Endodermal cell (in vitro differentiated cells): ENCODE data around the gene CDRT4. TPM values are rescaled to one million over a fixed set of nuclear protein-coding genes. Genes with fewer than 3 reads are reported as not detected.

ENCODE experiments used
- DNase-seq: peaks from one replicate; pipeline ENCODE4 v3.0.0-alpha.2; 2017
- H3K27ac ChIP-seq: 2 replicates; pipeline ENCODE4 v1.5.1; 2013; ENCODE audit warnings: mild to moderate bottlenecking, low read depth, low read length, moderate library complexity
- H3K27me3 ChIP-seq: 2 replicates; pipeline ENCODE4 v1.6.1; 2013; ENCODE audit warnings: mild to moderate bottlenecking, low read length, moderate library complexity; ENCODE audit not compliant: insufficient read depth, control insufficient read depth, poor library complexity, severe bottlenecking
- H3K36me3 ChIP-seq: 2 replicates; pipeline ENCODE4 v1.7.0; 2013; ENCODE audit warnings: mild to moderate bottlenecking, low read length, moderate library complexity; ENCODE audit not compliant: control insufficient read depth, insufficient read depth
- H3K4me1 ChIP-seq: one replicate; pipeline ENCODE4 v1.7.0; 2013; ENCODE audit warnings: low read length; ENCODE audit not compliant: control insufficient read depth, insufficient read depth
- H3K4me3 ChIP-seq: 2 replicates; pipeline ENCODE4 v1.5.1; 2013; ENCODE audit warnings: mild to moderate bottlenecking, low read length, moderate library complexity
- H3K9ac ChIP-seq: 2 replicates; pipeline ENCODE4 v1.6.1; 2013; ENCODE audit warnings: mild to moderate bottlenecking, low read length, moderate library complexity; ENCODE audit not compliant: poor library complexity, severe bottlenecking; ENCODE audit errors: extremely low read depth
- H3K9me3 ChIP-seq: 2 replicates; pipeline ENCODE4 v1.6.1; 2013; ENCODE audit warnings: mild to moderate bottlenecking, low read length, moderate library complexity; ENCODE audit not compliant: control insufficient read depth
- H3K27ac Mint-ChIP-seq: 2 replicates; pipeline ENCODE4 v1.8.0; 2020; ENCODE audit warnings: mixed read lengths
- H3K27me3 Mint-ChIP-seq: 2 replicates; pipeline ENCODE4 v1.8.0; 2021; ENCODE audit warnings: mild to moderate bottlenecking, mixed read lengths; ENCODE audit not compliant: insufficient read depth
- H3K36me3 Mint-ChIP-seq: 2 replicates; pipeline ENCODE4 v1.8.0; 2020; ENCODE audit warnings: low read depth, mixed read lengths
- H3K4me1 Mint-ChIP-seq: 2 replicates; pipeline ENCODE4 v1.8.0; 2020; ENCODE audit warnings: mixed read lengths
- H3K4me3 Mint-ChIP-seq: 2 replicates; pipeline ENCODE4 v1.8.0; 2020; ENCODE audit warnings: mild to moderate bottlenecking, moderate library complexity, mixed read lengths
- H3K9me3 Mint-ChIP-seq: 2 replicates; pipeline ENCODE4 v1.8.0; 2020; ENCODE audit warnings: mild to moderate bottlenecking, mixed read lengths
- WGBS, 2 experiments: methylation state at CpG; one replicate each; pipeline versions ENCODE4 v1.1.5 to v1.1.7; 2013; ENCODE audit warnings: missing lambda C conversion rate in 2 of 2, mixed read lengths in 1 of 2; ENCODE audit not compliant: insufficient coverage in 1 of 2, insufficient read length in 1 of 2; 5-methylcytosine and 5-hydroxymethylcytosine counted together
- total RNA-seq, 2 donors: library from RNA; stranded (reverse); fragmentation: NEBNext Ultra II Directional in 1 of 2; extraction: Animal tissue kit (Norgen Biotek cat#: 25700) in 1 of 2; gene quantifications; 2 replicates in 1 of 2; 3 replicates in 1 of 2; pipeline ENCODE4 v1.2.1, GENCODE V29; 2021
- TF ChIP-seq, protein P1 (sequence below): fragments of 200-600 bp; sonication (generic); conservative IDR thresholded peaks from 2 replicates; pipeline ENCODE4 v1.5.0; 2021; ENCODE audit warnings: antibody characterized with exemption, mild to moderate bottlenecking

CDRT4 gene
- total RNA-seq, 2 donors from 2014 or later = 16.4 to 39.7 TPM

DNA sequence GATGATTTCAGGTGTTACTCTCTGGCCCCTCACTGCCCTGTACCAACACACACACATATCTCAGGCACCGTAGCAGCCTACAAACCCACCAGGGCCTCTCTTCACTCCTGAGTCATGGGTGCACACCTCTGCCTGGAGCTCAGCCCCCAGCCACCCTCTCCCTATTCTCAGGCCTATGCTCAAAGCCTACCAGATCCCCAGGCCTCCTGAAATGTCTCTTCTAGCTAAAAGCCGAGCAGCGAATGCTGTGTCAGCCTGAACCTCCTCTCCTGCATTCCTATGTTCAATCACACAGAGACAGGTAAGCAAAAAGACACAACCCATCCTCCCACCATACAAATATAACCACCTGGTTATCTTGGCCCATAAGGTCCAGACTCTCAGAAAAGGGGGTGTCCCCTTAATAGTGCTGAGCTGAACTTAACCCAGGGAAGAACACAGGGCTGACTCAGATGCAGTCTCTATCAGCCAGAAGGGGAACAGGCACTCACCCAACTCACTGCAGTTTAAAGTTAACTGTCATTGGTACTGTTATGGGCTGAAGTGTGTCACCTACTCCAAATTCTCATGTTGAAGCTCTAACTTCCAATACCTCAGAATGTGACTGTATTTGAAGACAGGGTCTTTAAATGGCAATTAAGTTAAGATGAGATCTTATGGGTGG, 64.0 kb downstream of the CDRT4 start:
- H3K9ac ChIP-seq = no peak overlapping the region
- no peaks in the 10 kb centered on the region for H3K9me3 Mint-ChIP-seq
- no peak overlapping the region for H3K4me3 ChIP-seq
- no peak overlapping the region for H3K27ac Mint-ChIP-seq
- H3K36me3 Mint-ChIP-seq = no peaks in the 10 kb centered on the region
- TF ChIP-seq, protein P1, sequence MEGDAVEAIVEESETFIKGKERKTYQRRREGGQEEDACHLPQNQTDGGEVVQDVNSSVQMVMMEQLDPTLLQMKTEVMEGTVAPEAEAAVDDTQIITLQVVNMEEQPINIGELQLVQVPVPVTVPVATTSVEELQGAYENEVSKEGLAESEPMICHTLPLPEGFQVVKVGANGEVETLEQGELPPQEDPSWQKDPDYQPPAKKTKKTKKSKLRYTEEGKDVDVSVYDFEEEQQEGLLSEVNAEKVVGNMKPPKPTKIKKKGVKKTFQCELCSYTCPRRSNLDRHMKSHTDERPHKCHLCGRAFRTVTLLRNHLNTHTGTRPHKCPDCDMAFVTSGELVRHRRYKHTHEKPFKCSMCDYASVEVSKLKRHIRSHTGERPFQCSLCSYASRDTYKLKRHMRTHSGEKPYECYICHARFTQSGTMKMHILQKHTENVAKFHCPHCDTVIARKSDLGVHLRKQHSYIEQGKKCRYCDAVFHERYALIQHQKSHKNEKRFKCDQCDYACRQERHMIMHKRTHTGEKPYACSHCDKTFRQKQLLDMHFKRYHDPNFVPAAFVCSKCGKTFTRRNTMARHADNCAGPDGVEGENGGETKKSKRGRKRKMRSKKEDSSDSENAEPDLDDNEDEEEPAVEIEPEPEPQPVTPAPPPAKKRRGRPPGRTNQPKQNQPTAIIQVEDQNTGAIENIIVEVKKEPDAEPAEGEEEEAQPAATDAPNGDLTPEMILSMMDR = no peak
- 93 to 100% methylated on average over 1 to 3 of the region's 3 CpGs for WGBS, 2 experiments
- no peaks in the 10 kb centered on the region for H3K9me3 ChIP-seq
- H3K27me3 Mint-ChIP-seq = peaks cover 4% of the 10 kb centered on the region
- no peak overlapping the region for H3K4me3 Mint-ChIP-seq
- no peak for DNase-seq
- H3K4me1 Mint-ChIP-seq = no peaks in the 10 kb centered on the region
- no peak overlapping the region for H3K27ac ChIP-seq
- H3K4me1 ChIP-seq = no peaks in the 10 kb centered on the region
- H3K27me3 ChIP-seq = no peaks in the 10 kb centered on the region
- no peaks in the 10 kb centered on the region for H3K36me3 ChIP-seq

GRCh38 chr17:15399443-15399842, 68.0 kb downstream of the CDRT4 start:
- Mint-ChIP-seq H3K4me1 (peaks cover 4% of the 10 kb centered on the region), H3K36me3 (no peaks in the 10 kb centered on the region), H3K27me3 (peaks cover 7% of the 10 kb centered on the region), H3K27ac (no peak overlapping the region), H3K4me3 (no peak overlapping the region), H3K9me3 (no peaks in the 10 kb centered on the region)
- no peak overlapping the region for H3K4me3 ChIP-seq
- H3K27me3 ChIP-seq = no peaks in the 10 kb centered on the region
- TF ChIP-seq, protein P1 = no peak
- H3K27ac ChIP-seq = no peak overlapping the region
- no peak overlapping the region for H3K9ac ChIP-seq
- 92 to 94% methylated on average over 4 to 6 of the region's 6 CpGs for WGBS, 2 experiments
- no peaks in the 10 kb centered on the region for H3K4me1 ChIP-seq
- no peaks in the 10 kb centered on the region for H3K36me3 ChIP-seq
- DNase-seq = no peak
- H3K9me3 ChIP-seq = no peaks in the 10 kb centered on the region

DNA sequence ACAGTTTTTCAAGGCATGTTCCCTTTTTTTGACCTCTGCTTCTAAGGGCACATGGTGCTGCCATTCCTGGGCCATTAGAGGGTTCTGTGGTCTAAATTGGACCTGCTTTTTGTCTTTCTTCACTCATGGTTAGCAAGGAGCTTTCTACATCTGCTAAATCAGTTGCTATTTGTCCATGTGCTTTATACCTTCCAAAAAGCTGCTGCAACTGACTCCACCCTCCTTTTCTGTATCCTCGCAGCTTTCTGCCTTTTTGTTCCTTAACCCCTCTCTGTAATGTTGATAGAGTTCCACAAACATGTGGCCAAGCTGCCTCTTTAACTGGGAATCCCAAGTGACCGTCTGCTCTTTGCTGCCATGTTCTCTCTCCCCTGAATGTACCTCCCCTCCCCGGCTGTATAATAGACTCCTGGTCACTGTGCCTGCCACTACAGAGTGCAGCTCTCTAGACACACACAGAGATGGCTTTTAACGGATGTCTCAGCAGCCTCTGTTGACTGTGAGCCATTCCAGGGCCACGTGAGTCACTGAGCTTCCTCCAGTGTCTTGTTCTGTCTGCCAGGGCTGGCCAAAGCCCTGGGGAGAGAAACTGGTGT, 68.6 kb downstream of the CDRT4 start:
- H3K27me3 Mint-ChIP-seq = peaks cover 8% of the 10 kb centered on the region
- no peak overlapping the region for H3K4me3 ChIP-seq
- DNase-seq = peak; percentile 36
- H3K4me3 Mint-ChIP-seq = no peak overlapping the region
- H3K9me3 ChIP-seq = no peaks in the 10 kb centered on the region
- H3K27me3 ChIP-seq = no peaks in the 10 kb centered on the region
- H3K4me1 Mint-ChIP-seq = peaks cover 4% of the 10 kb centered on the region
- H3K36me3 Mint-ChIP-seq = no peaks in the 10 kb centered on the region
- H3K9ac ChIP-seq = no peak overlapping the region
- no peak overlapping the region for H3K27ac ChIP-seq
- H3K36me3 ChIP-seq = no peaks in the 10 kb centered on the region
- no peaks in the 10 kb centered on the region for H3K4me1 ChIP-seq
- no peaks in the 10 kb centered on the region for H3K9me3 Mint-ChIP-seq
- no peak overlapping the region for H3K27ac Mint-ChIP-seq
- 59 to 86% methylated on average over 5 of the region's 5 CpGs for WGBS, 2 experiments
- TF ChIP-seq, protein P1 = no peak
